K562 (cell line): ENCODE results near the gene POLR2C. TPM values are rescaled to one million over a fixed set of nuclear protein-coding genes. Genes with fewer than 3 reads are reported as not detected.

Experiments used
- polyA plus RNA-seq, 8 experiments: library from polyadenylated mRNA; depleted of rRNA in 4 of 8; stranded (reverse) in 5 of 8; unstranded in 3 of 8; fragments of >200 nt; fragmentation: Nextera tagmentation in 2 of 8; fragmentation: Illumina TruSeq in 1 of 8; extraction: Ambion mirVana in 2 of 8; extraction: Trizol in 1 of 8; gene quantifications; 2 replicates each; pipeline versions ENCODE4 v1.2.1 to v1.2.3, GENCODE V29; 2011 to 2014; ENCODE audit warnings: inconsistent platforms in 1 of 8, missing spikeins in 1 of 8
- total RNA-seq, 7 experiments: library from RNA; depleted of rRNA in 6 of 7; stranded (reverse); fragments of >200 nt in 6 of 7; fragmentation: Illumina TruSeq in 2 of 7; extraction: Trizol in 2 of 7; gene quantifications; 2 replicates each; pipeline versions ENCODE4 v1.2.1 to v1.2.3, GENCODE V29; 2011 to 2021; ENCODE audit warnings: low replicate concordance in 1 of 7

The POLR2C gene
- total and polyA plus RNA-seq, 9 of the 15 experiments (the other 6 are each of a cell fraction or from before 2014, with no cell fraction given): 70.3 to 163 (median 92.3) TPM

Other genes with a start within 250 kb of the POLR2C start
Only the 7 nearest of the 13 such genes appear.
- not detected in 2 replicates for gene CX3CL1, start 90.2 kb upstream of the POLR2C start, total RNA-seq (2014; rRNA removed)
- gene CX3CL1, start 90.2 kb upstream of the POLR2C start, total RNA-seq (2014; rRNA removed; fragmentation: Illumina TruSeq; extraction: Trizol): not detected in 2 replicates
- gene CX3CL1, start 90.2 kb upstream of the POLR2C start, total RNA-seq (2015; rRNA removed; fragmentation: Illumina TruSeq; extraction: Trizol): not detected in 2 replicates
- gene CX3CL1, start 90.2 kb upstream of the POLR2C start, total RNA-seq (2021): 0.09 and 0.16 TPM in 2 replicates
- gene CX3CL1, start 90.2 kb upstream of the POLR2C start, polyA plus RNA-seq (2011; rRNA removed): not detected in 2 replicates
- not detected in 2 replicates for gene CX3CL1, start 90.2 kb upstream of the POLR2C start, polyA plus RNA-seq (2014; fragmentation: Illumina TruSeq; extraction: Trizol)
- not detected for gene CX3CL1, start 90.2 kb upstream of the POLR2C start, polyA plus RNA-seq (2014; fragmentation: Nextera tagmentation; extraction: Ambion mirVana)
- gene CX3CL1, start 90.2 kb upstream of the POLR2C start, polyA plus RNA-seq (2014; rRNA removed): not detected in 2 replicates
- gene CCL17, start 57.9 kb upstream of the POLR2C start, total RNA-seq (2014; rRNA removed): not detected in 2 replicates
- gene CCL17, start 57.9 kb upstream of the POLR2C start, total RNA-seq (2014; rRNA removed; fragmentation: Illumina TruSeq; extraction: Trizol): not detected in 2 replicates
- not detected in 2 replicates for gene CCL17, start 57.9 kb upstream of the POLR2C start, total RNA-seq (2015; rRNA removed; fragmentation: Illumina TruSeq; extraction: Trizol)
- not detected in 2 replicates for gene CCL17, start 57.9 kb upstream of the POLR2C start, total RNA-seq (2021)
- gene CCL17, start 57.9 kb upstream of the POLR2C start, polyA plus RNA-seq (2011; rRNA removed): not detected in 2 replicates
- not detected in 2 replicates for gene CCL17, start 57.9 kb upstream of the POLR2C start, polyA plus RNA-seq (2014; fragmentation: Illumina TruSeq; extraction: Trizol)
- not detected for gene CCL17, start 57.9 kb upstream of the POLR2C start, polyA plus RNA-seq (2014; fragmentation: Nextera tagmentation; extraction: Ambion mirVana)
- gene CCL17, start 57.9 kb upstream of the POLR2C start, polyA plus RNA-seq (2014; rRNA removed): not detected in 2 replicates
- 79.2 and 100 TPM in 2 replicates for gene CIAPIN1, start 15.3 kb upstream of the POLR2C start, total RNA-seq (2014; rRNA removed)
- gene CIAPIN1, start 15.3 kb upstream of the POLR2C start, total RNA-seq (2014; rRNA removed; fragmentation: Illumina TruSeq; extraction: Trizol): 78.2 and 83.6 TPM in 2 replicates
- 71.8 and 74.6 TPM in 2 replicates for gene CIAPIN1, start 15.3 kb upstream of the POLR2C start, total RNA-seq (2015; rRNA removed; fragmentation: Illumina TruSeq; extraction: Trizol)
- 95.7 and 102 TPM in 2 replicates for gene CIAPIN1, start 15.3 kb upstream of the POLR2C start, total RNA-seq (2021)
- gene CIAPIN1, start 15.3 kb upstream of the POLR2C start, polyA plus RNA-seq (2011; rRNA removed): 98.1 and 104 TPM in 2 replicates
- gene CIAPIN1, start 15.3 kb upstream of the POLR2C start, polyA plus RNA-seq (2014; fragmentation: Illumina TruSeq; extraction: Trizol): 85.8 and 87.4 TPM in 2 replicates
- 100 to 1,000 TPM; 256 to 263 TPM for gene CIAPIN1, start 15.3 kb upstream of the POLR2C start, polyA plus RNA-seq (2014; fragmentation: Nextera tagmentation; extraction: Ambion mirVana)
- 68.3 and 72.8 TPM in 2 replicates for gene CIAPIN1, start 15.3 kb upstream of the POLR2C start, polyA plus RNA-seq (2014; rRNA removed)
- 74.4 and 98.2 TPM in 2 replicates for gene COQ9, start 15.2 kb upstream of the POLR2C start, total RNA-seq (2014; rRNA removed)
- gene COQ9, start 15.2 kb upstream of the POLR2C start, total RNA-seq (2014; rRNA removed; fragmentation: Illumina TruSeq; extraction: Trizol): 62.5 and 65.5 TPM in 2 replicates
- 68.9 and 71.4 TPM in 2 replicates for gene COQ9, start 15.2 kb upstream of the POLR2C start, total RNA-seq (2015; rRNA removed; fragmentation: Illumina TruSeq; extraction: Trizol)
- gene COQ9, start 15.2 kb upstream of the POLR2C start, total RNA-seq (2021): 63.3 and 63.7 TPM in 2 replicates
- gene COQ9, start 15.2 kb upstream of the POLR2C start, polyA plus RNA-seq (2011; rRNA removed): 139 and 143 TPM in 2 replicates
- gene COQ9, start 15.2 kb upstream of the POLR2C start, polyA plus RNA-seq (2014; fragmentation: Illumina TruSeq; extraction: Trizol): 92.0 and 110 TPM in 2 replicates
- gene COQ9, start 15.2 kb upstream of the POLR2C start, polyA plus RNA-seq (2014; fragmentation: Nextera tagmentation; extraction: Ambion mirVana): 10 to 100 TPM; 35.0 to 55.2 TPM
- 84.2 and 102 TPM in 2 replicates for gene COQ9, start 15.2 kb upstream of the POLR2C start, polyA plus RNA-seq (2014; rRNA removed)
- gene DOK4, start 23.8 kb downstream of the POLR2C start, total RNA-seq (2014; rRNA removed): 14.4 and 18.9 TPM in 2 replicates
- 2.3 and 3.2 TPM in 2 replicates for gene DOK4, start 23.8 kb downstream of the POLR2C start, total RNA-seq (2014; rRNA removed; fragmentation: Illumina TruSeq; extraction: Trizol)
- 8.3 and 9.3 TPM in 2 replicates for gene DOK4, start 23.8 kb downstream of the POLR2C start, total RNA-seq (2015; rRNA removed; fragmentation: Illumina TruSeq; extraction: Trizol)
- gene DOK4, start 23.8 kb downstream of the POLR2C start, total RNA-seq (2021): 11.0 and 11.4 TPM in 2 replicates
- gene DOK4, start 23.8 kb downstream of the POLR2C start, polyA plus RNA-seq (2011; rRNA removed): 10.8 and 11.3 TPM in 2 replicates
- gene DOK4, start 23.8 kb downstream of the POLR2C start, polyA plus RNA-seq (2014; fragmentation: Illumina TruSeq; extraction: Trizol): 6.5 and 9.5 TPM in 2 replicates
- under 1 TPM; 0.10 TPM for gene DOK4, start 23.8 kb downstream of the POLR2C start, polyA plus RNA-seq (2014; fragmentation: Nextera tagmentation; extraction: Ambion mirVana)
- 12.4 and 16.4 TPM in 2 replicates for gene DOK4, start 23.8 kb downstream of the POLR2C start, polyA plus RNA-seq (2014; rRNA removed)
- 3.8 and 4.9 TPM in 2 replicates for gene CCDC102A, start 73.9 kb downstream of the POLR2C start, total RNA-seq (2014; rRNA removed)
- 0.16 and 0.58 TPM in 2 replicates for gene CCDC102A, start 73.9 kb downstream of the POLR2C start, total RNA-seq (2014; rRNA removed; fragmentation: Illumina TruSeq; extraction: Trizol)
- 1.4 and 2.1 TPM in 2 replicates for gene CCDC102A, start 73.9 kb downstream of the POLR2C start, total RNA-seq (2015; rRNA removed; fragmentation: Illumina TruSeq; extraction: Trizol)
- 2.7 and 3.0 TPM in 2 replicates for gene CCDC102A, start 73.9 kb downstream of the POLR2C start, total RNA-seq (2021)
- 2.2 and 2.4 TPM in 2 replicates for gene CCDC102A, start 73.9 kb downstream of the POLR2C start, polyA plus RNA-seq (2011; rRNA removed)
- gene CCDC102A, start 73.9 kb downstream of the POLR2C start, polyA plus RNA-seq (2014; fragmentation: Illumina TruSeq; extraction: Trizol): 0.85 and 1.4 TPM in 2 replicates
- under 1 TPM; 0.03 to 0.11 TPM for gene CCDC102A, start 73.9 kb downstream of the POLR2C start, polyA plus RNA-seq (2014; fragmentation: Nextera tagmentation; extraction: Ambion mirVana)
- 2.0 and 4.9 TPM in 2 replicates for gene CCDC102A, start 73.9 kb downstream of the POLR2C start, polyA plus RNA-seq (2014; rRNA removed)
- 0.08 and 0.09 TPM in 2 replicates for gene ADGRG5, start 80.0 kb downstream of the POLR2C start, total RNA-seq (2014; rRNA removed)
- 0.07 TPM in 1 of 2 replicates, not detected in the other for gene ADGRG5, start 80.0 kb downstream of the POLR2C start, total RNA-seq (2014; rRNA removed; fragmentation: Illumina TruSeq; extraction: Trizol)
- 0.14 and 0.30 TPM in 2 replicates for gene ADGRG5, start 80.0 kb downstream of the POLR2C start, total RNA-seq (2015; rRNA removed; fragmentation: Illumina TruSeq; extraction: Trizol)
- 0.09 and 0.27 TPM in 2 replicates for gene ADGRG5, start 80.0 kb downstream of the POLR2C start, total RNA-seq (2021)
- 0.01 and 0.11 TPM in 2 replicates for gene ADGRG5, start 80.0 kb downstream of the POLR2C start, polyA plus RNA-seq (2011; rRNA removed)
- 0.08 and 0.10 TPM in 2 replicates for gene ADGRG5, start 80.0 kb downstream of the POLR2C start, polyA plus RNA-seq (2014; fragmentation: Illumina TruSeq; extraction: Trizol)
- under 1 TPM; 0.01 to 0.39 TPM for gene ADGRG5, start 80.0 kb downstream of the POLR2C start, polyA plus RNA-seq (2014; fragmentation: Nextera tagmentation; extraction: Ambion mirVana)
- gene ADGRG5, start 80.0 kb downstream of the POLR2C start, polyA plus RNA-seq (2014; rRNA removed): 0.04 and 0.15 TPM in 2 replicates